Esophagus squamous epithelium (tissue), 5 donors: ENCODE data around the gene BCL7B. TPM values are rescaled to one million over a fixed set of nuclear protein-coding genes. Genes with fewer than 3 reads are reported as not detected.
A peak's percentile ranks its signal among the peaks of the same experiment; 100 is the strongest.

ENCODE experiments used
- DNase-seq: peaks from one replicate; lab custom pipeline; 2025; lab: John Stamatoyannopoulos, UW
- H3K27ac ChIP-seq, 4 donors: fragments of 200-600 bp; sonication (generic); one replicate each; pipeline ENCODE4 v1.5.1; 2016 to 2019; ENCODE audit warnings: mild to moderate bottlenecking in 1 of 4
- H3K27me3 ChIP-seq, 4 donors: fragments of 200-600 bp; sonication (generic); 1 replicate in 3 of 4; 2 replicates in 1 of 4; pipeline versions ENCODE4 v1.5.1 to v1.6.0; 2017 to 2021; ENCODE audit warnings: antibody characterized with exemption in 1 of 4
- H3K36me3 ChIP-seq, 3 donors: fragments of 200-600 bp; sonication (generic); one replicate each; pipeline ENCODE4 v1.5.1; 2016 to 2019
- H3K4me1 ChIP-seq, 3 donors: fragments of 200-600 bp; sonication (generic); one replicate each; pipeline ENCODE4 v1.5.1; 2017 to 2019
- H3K4me3 ChIP-seq, 4 donors: fragments of 200-600 bp; sonication (generic); 1 replicate in 3 of 4; 2 replicates in 1 of 4; pipeline ENCODE4 v1.5.1; 2016 to 2019; ENCODE audit warnings: mild to moderate bottlenecking in 2 of 4, moderate library complexity in 1 of 4
- H3K9me3 ChIP-seq, 3 donors: fragments of 200-600 bp; sonication (generic); one replicate each; pipeline ENCODE4 v1.5.1; 2016 to 2019
- CTCF ChIP-seq, 6 experiments: fragments of 450-650 bp in 4 of 6; fragments of 200-600 bp in 2 of 6; sonication (generic) in 2 of 6; IDR thresholded peaks; one replicate each; pipeline ENCODE4 v1.5.1; 2016 to 2019; ENCODE audit warnings: antibody characterized with exemption in 6 of 6, mild to moderate bottlenecking in 4 of 6, moderate library complexity in 4 of 6
- POLR2A ChIP-seq, 4 donors: fragments of 450-650 bp; IDR thresholded peaks; one replicate each; pipeline ENCODE4 v1.6.1; 2017; ENCODE audit warnings: antibody characterized with exemption in 4 of 4, mild to moderate bottlenecking in 4 of 4, moderate library complexity in 3 of 4
- WGBS, 2 donors: methylation state at CpG; one replicate each; pipeline ENCODE4 v1.1.5; 2018; 5-methylcytosine and 5-hydroxymethylcytosine counted together
- intact Hi-C: fragments of 100-400 bp; cut with DNase I; formaldehyde crosslinking; loops from one replicate; pipeline ENCODE4 v1.15.0; 2022
- total RNA-seq, 4 donors: library from RNA; depleted of rRNA; stranded (reverse); fragments of >200 nt; gene quantifications; one replicate each; pipeline ENCODE4 v1.1.0, GENCODE V29; 2016
- donor health status: DM: yes; HTN: yes; CAD: no.

The BCL7B gene
- total RNA-seq, 4 donors from 2014 or later: 39.8 to 55.3 (median 43.0) TPM

GRCh38 chr7:73578342-73579128, 21.0 kb upstream of the BCL7B start, which contains the start of gene TBL2:
TBL2 (minus strand) TSS chr7:73578579; CDS start chr7:73578549, 30 bp downstream.
- Histone ChIP-seq H3K9me3 (no peaks in the 10 kb centered on the region), H3K4me3 (peak within 1 kb of the TSS; percentile 78 to 95 (median 92)), H3K4me1 (peaks cover 15 to 34% (median 20%) of the 10 kb centered on the region in 3 donors), H3K27ac (peak within 1 kb of the TSS; percentile 92 to 95 (median 94)), H3K27me3 (no peaks in the 10 kb centered on the region), H3K36me3 (peaks cover 8 to 24% (median 9%) of the 10 kb centered on the region in 3 donors)
- peak; percentile 99 for DNase-seq
- intact Hi-C loops: no loop called here
- TF ChIP-seq POLR2A (IDR thresholded peaks at IDR 0.05) (peak in 3 of 4 donors; percentile 61 to 91 (median 90)), CTCF (IDR thresholded peaks at IDR 0.05) (peak in 3 of 6 experiments; percentile 4 to 14 (median 5))
- WGBS, 2 donors: 0% methylated on average over 7 of the region's 75 CpGs; no CpG with 5 or more reads in 1 of the 2 donors

GRCh38 chr7:73577627-73578341, 20.3 kb upstream of the BCL7B start:
- 22 to 31% methylated on average over 9 to 15 of the region's 32 CpGs for WGBS, 2 donors
- no peak for TF ChIP-seq POLR2A (IDR thresholded peaks at IDR 0.05)
- TF ChIP-seq CTCF (IDR thresholded peaks at IDR 0.05): no peak
- Histone ChIP-seq H3K4me1 (peaks cover 15 to 34% (median 20%) of the 10 kb centered on the region in 3 donors), H3K27me3 (no peaks in the 10 kb centered on the region), H3K27ac (peak overlapping the region; percentile 92 to 95 (median 94)), H3K9me3 (no peaks in the 10 kb centered on the region), H3K4me3 (peak overlapping the region; percentile 78 to 95 (median 92)), H3K36me3 (peaks cover 15 to 31% (median 16%) of the 10 kb centered on the region in 3 donors)
- no peak for DNase-seq
- intact Hi-C loops: no loop called here

- Histone ChIP-seq H3K27ac (no peak overlapping the region), H3K27me3 (no peaks in the 10 kb centered on the region), H3K4me1 (peaks cover 15 to 25% (median 16%) of the 10 kb centered on the region in 3 donors), H3K36me3 (peaks cover 45 to 71% (median 45%) of the 10 kb centered on the region in 3 donors), H3K4me3 (no peak overlapping the region), H3K9me3 (no peaks in the 10 kb centered on the region)
- WGBS, 2 donors: 90 to 100% methylated on average over 2 to 4 of the region's 11 CpGs
- TF ChIP-seq CTCF (IDR thresholded peaks at IDR 0.05): no peak
- TF ChIP-seq POLR2A (IDR thresholded peaks at IDR 0.05): no peak
- no peak for DNase-seq
- intact Hi-C loops: no loop called here
These were observed 16.3 kb upstream of the BCL7B start for GRCh38 chr7:73573791-73574190.

- peaks cover 15 to 25% (median 16%) of the 10 kb centered on the region in 3 donors for H3K4me1 ChIP-seq
- intact Hi-C loops: no loop called here
- no peak overlapping the region for H3K27ac ChIP-seq
- TF ChIP-seq POLR2A (IDR thresholded peaks at IDR 0.05): no peak
- TF ChIP-seq CTCF (IDR thresholded peaks at IDR 0.05): no peak
- no peak for DNase-seq
- H3K36me3 ChIP-seq: peaks cover 45 to 76% (median 45%) of the 10 kb centered on the region in 3 donors
- WGBS, 2 donors: 89% methylated on average over 6 of the region's 9 CpGs; no CpG with 5 or more reads in 1 of the 2 donors
- H3K4me3 ChIP-seq: no peak overlapping the region
- H3K27me3 ChIP-seq: no peaks in the 10 kb centered on the region
- no peaks in the 10 kb centered on the region for H3K9me3 ChIP-seq
These were observed 15.8 kb upstream of the BCL7B start for GRCh38 chr7:73573276-73573675.
